ENCODE data around the gene SLC38A8. TPM values are rescaled to one million over a fixed set of nuclear protein-coding genes. Genes with fewer than 3 reads are reported as not detected.

The SLC38A8 gene
- total RNA-seq, 1 experiment from 2014 or later, result 0.35 TPM

DNA sequence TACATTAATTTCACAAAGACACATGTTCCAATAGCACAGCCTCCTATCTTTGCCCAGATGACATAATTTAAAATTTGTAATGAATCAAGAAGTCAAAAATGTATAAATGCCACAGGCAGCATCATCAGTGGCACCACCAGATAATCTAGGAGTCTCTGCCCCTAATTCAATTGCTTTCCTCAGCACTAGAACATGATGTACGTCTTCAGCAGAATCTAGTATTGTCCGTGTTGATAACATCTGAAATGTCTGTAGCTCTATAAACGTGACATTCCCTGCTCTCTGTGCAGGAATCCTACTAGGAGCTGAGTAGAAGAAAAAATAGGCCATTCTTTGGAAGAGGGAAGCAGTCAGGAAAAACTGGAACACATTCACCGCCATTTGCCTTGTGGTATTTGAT is 21.4 kb upstream of the SLC38A8 start:
- no peak overlapping the region for H4K91ac ChIP-seq (ENCODE audit: insufficient read length, low read depth, low read length)
- Mint-ChIP-seq H3K4me1 (peaks cover 3 to 9% of the 10 kb centered on the region in 2 experiments), H3K36me3 (ENCODE audit: insufficient read depth in 1 of 3, low read depth in 3 of 3) (peaks cover 15 to 74% (median 51%) of the 10 kb centered on the region in 3 experiments; a peak in 6 of 7 replicates), H3K27ac (no peak overlapping the region), H3K9me3 (no peaks in the 10 kb centered on the region), H3K4me3 (no peak overlapping the region), H3K27me3 (ENCODE audit: low read depth) (no peaks in the 10 kb centered on the region)
- H2AFZ ChIP-seq (ENCODE audit: low read length), result no peak overlapping the region
- no peaks in the 10 kb centered on the region for H3K27me3 ChIP-seq (ENCODE audit: insufficient read depth, low read length)
- no peaks in the 10 kb centered on the region for H4K20me1 ChIP-seq (ENCODE audit: control insufficient read depth, insufficient read depth, insufficient read length)
- H2BK15ac ChIP-seq (ENCODE audit: low read depth, low read length), result no peak overlapping the region
- no peak overlapping the region for H3K18ac ChIP-seq (ENCODE audit: insufficient read length, low read depth, low read length)
- no peak overlapping the region for H3K4me2 ChIP-seq (ENCODE audit: insufficient read depth, insufficient read length, low read length)
- H3K23ac ChIP-seq (ENCODE audit: insufficient read length, low read depth, low read length), result no peak overlapping the region
- no peak overlapping the region for H3K27ac ChIP-seq (ENCODE audit: insufficient read length, low read depth, low read length)
- no peak overlapping the region for H3K4ac ChIP-seq (ENCODE audit: low read depth, low read length)
- H3K14ac ChIP-seq (ENCODE audit: insufficient read depth, low read length), result no peak overlapping the region
- no peak overlapping the region for H3K56ac ChIP-seq (ENCODE audit: insufficient read length, low read depth, low read length)
- H4K5ac ChIP-seq (ENCODE audit: insufficient read length, low read depth, low read length), result no peak overlapping the region
- no peaks in the 10 kb centered on the region for H3K23me2 ChIP-seq (ENCODE audit: insufficient read length, low read depth, low read length, poor library complexity, severe bottlenecking)
- H3K9ac ChIP-seq (ENCODE audit: extremely low read depth, insufficient read length, low read length), result no peak overlapping the region
- TF ChIP-seq, protein P1, sequence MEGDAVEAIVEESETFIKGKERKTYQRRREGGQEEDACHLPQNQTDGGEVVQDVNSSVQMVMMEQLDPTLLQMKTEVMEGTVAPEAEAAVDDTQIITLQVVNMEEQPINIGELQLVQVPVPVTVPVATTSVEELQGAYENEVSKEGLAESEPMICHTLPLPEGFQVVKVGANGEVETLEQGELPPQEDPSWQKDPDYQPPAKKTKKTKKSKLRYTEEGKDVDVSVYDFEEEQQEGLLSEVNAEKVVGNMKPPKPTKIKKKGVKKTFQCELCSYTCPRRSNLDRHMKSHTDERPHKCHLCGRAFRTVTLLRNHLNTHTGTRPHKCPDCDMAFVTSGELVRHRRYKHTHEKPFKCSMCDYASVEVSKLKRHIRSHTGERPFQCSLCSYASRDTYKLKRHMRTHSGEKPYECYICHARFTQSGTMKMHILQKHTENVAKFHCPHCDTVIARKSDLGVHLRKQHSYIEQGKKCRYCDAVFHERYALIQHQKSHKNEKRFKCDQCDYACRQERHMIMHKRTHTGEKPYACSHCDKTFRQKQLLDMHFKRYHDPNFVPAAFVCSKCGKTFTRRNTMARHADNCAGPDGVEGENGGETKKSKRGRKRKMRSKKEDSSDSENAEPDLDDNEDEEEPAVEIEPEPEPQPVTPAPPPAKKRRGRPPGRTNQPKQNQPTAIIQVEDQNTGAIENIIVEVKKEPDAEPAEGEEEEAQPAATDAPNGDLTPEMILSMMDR (conservative IDR thresholded peaks at IDR 0.05), result no peak
- no peaks in the 10 kb centered on the region for H3K9me3 ChIP-seq (ENCODE audit: control insufficient read depth, low read depth, low read length)
- no peak overlapping the region for H2BK5ac ChIP-seq (ENCODE audit: insufficient read length, low read length)
- H2BK120ac ChIP-seq (ENCODE audit: low read depth, low read length, poor library complexity, severe bottlenecking), result no peak overlapping the region
- H3K4me1 ChIP-seq (ENCODE audit: insufficient read depth, low read length), result no peaks in the 10 kb centered on the region
- H3K79me1 ChIP-seq (ENCODE audit: insufficient read depth, low read depth, low read length, poor library complexity, severe bottlenecking), result no peaks in the 10 kb centered on the region
- H2BK12ac ChIP-seq (ENCODE audit: insufficient read length, low read depth, low read length), result no peak overlapping the region
- no peak overlapping the region for H4K8ac ChIP-seq (replicated peaks; ENCODE audit: insufficient read length, low read depth, low read length)
- H2AK5ac ChIP-seq (ENCODE audit: insufficient read length, low read length), result no peak overlapping the region
- H3T11ph ChIP-seq (ENCODE audit: low read length), result no peak overlapping the region
- no peak overlapping the region for H2BK20ac ChIP-seq (ENCODE audit: low read depth, low read length, poor library complexity, severe bottlenecking)
- DNase-seq, result no peak
- no CpG with 5 or more reads among the region's 4 CpGs for WGBS (ENCODE audit: extremely low coverage, insufficient read length, low lambda C conversion rate)
- no peaks in the 10 kb centered on the region for H3K79me2 ChIP-seq (ENCODE audit: insufficient read depth, low read length)
